NK-92 treated with Interleukin-12 subunit alpha and Interleukin-12 subunit beta, amount 100 ng/mL, for 24 hours (cell line): ENCODE results near the gene BDH1.

Source experiments
- DNase-seq: peaks from one replicate; lab custom pipeline; 2025; lab: John Stamatoyannopoulos, UW

The BDH1 gene

GRCh38 chr3:197505796-197506548 lies 49.8 kb downstream of the BDH1 start:
- no peak for DNase-seq

GRCh38 chr3:197504641-197505121 lies 51.1 kb downstream of the BDH1 start:
- no peak for DNase-seq

- DNase-seq = no peak
Measured at GRCh38 chr3:197504229-197504628, 51.5 kb downstream of the BDH1 start.

GRCh38 chr3:197503652-197504051 lies 52.1 kb downstream of the BDH1 start:
- no peak for DNase-seq

- DNase-seq = peak; percentile 34
Measured at GRCh38 chr3:197501879-197502620, 53.7 kb downstream of the BDH1 start.

GRCh38 chr3:197501496-197501878 lies 54.3 kb downstream of the BDH1 start:
- no peak for DNase-seq

GRCh38 chr3:197500812-197501211 lies 55.0 kb downstream of the BDH1 start:
- DNase-seq = no peak

GRCh38 chr3:197499427-197499826 lies 56.3 kb downstream of the BDH1 start:
- DNase-seq = no peak

GRCh38 chr3:197498499-197499241 lies 57.1 kb downstream of the BDH1 start:
- DNase-seq = no peak

- no peak for DNase-seq
Measured at GRCh38 chr3:197496746-197497125, 59.0 kb downstream of the BDH1 start.

- no peak for DNase-seq
Measured at GRCh38 chr3:197495999-197496745, 59.6 kb downstream of the BDH1 start.

- DNase-seq = no peak
Measured at GRCh38 chr3:197495499-197495898, 60.3 kb downstream of the BDH1 start.

GRCh38 chr3:197495059-197495455 lies 60.7 kb downstream of the BDH1 start:
- no peak for DNase-seq

- no peak for DNase-seq
Measured at GRCh38 chr3:197494366-197495058, 61.3 kb downstream of the BDH1 start.

- no peak for DNase-seq
Measured at GRCh38 chr3:197493049-197493448, 62.7 kb downstream of the BDH1 start.

- no peak for DNase-seq
Measured at GRCh38 chr3:197491923-197492664, 63.7 kb downstream of the BDH1 start.

GRCh38 chr3:197491478-197491877 lies 64.3 kb downstream of the BDH1 start:
- DNase-seq = no peak

- no peak for DNase-seq
Measured at GRCh38 chr3:197490098-197491058, 65.4 kb downstream of the BDH1 start.

- DNase-seq = no peak
Measured at GRCh38 chr3:197487911-197488391, 67.8 kb downstream of the BDH1 start.
